GM23338 (cell line): ENCODE measurements around the gene MAP3K9. TPM values are rescaled to one million over a fixed set of nuclear protein-coding genes. Genes with fewer than 3 reads are reported as not detected.

ENCODE experiments used
- ATAC-seq: fragments of 200-7000 bp; cut with Tn5 transposase; 3 replicates; pipeline ENCODE4 v1.9.1; 2020
- DNase-seq: peaks from one replicate; pipeline ENCODE4 v3.0.0-alpha.2; 2015; ENCODE audit warnings: low spot score
- H2AFZ ChIP-seq: fragments of 200-600 bp; sonication (generic); 2 replicates; pipeline ENCODE4 v1.8.0; 2016; ENCODE audit warnings: antibody characterized with exemption, mild to moderate bottlenecking, moderate library complexity
- H3F3A ChIP-seq: fragments of 200-600 bp; sonication (generic); replicated peaks from 2 replicates; pipeline ENCODE4 v1.8.0; 2017; ENCODE audit warnings: antibody characterized with exemption, mixed run types, low read depth
- H3K27ac ChIP-seq: fragments of 200-600 bp; sonication (generic); 2 replicates; pipeline ENCODE4 v1.6.1; 2016; ENCODE audit warnings: low read depth
- H3K27me3 ChIP-seq: fragments of 200-600 bp; sonication (generic); 2 replicates; pipeline ENCODE4 v1.8.0; 2016; ENCODE audit warnings: mild to moderate bottlenecking, mixed run types, moderate library complexity; ENCODE audit not compliant: insufficient read depth
- H3K36me3 ChIP-seq: fragments of 200-600 bp; sonication (generic); 2 replicates; pipeline ENCODE4 v1.8.0; 2016; ENCODE audit warnings: mild to moderate bottlenecking; ENCODE audit not compliant: insufficient read depth
- H3K4me1 ChIP-seq: fragments of 200-600 bp; sonication (generic); 2 replicates; pipeline ENCODE4 v1.8.0; 2016; ENCODE audit warnings: mild to moderate bottlenecking, moderate library complexity; ENCODE audit not compliant: insufficient read depth
- H3K4me2 ChIP-seq: fragments of 200-600 bp; sonication (generic); 2 replicates; pipeline ENCODE4 v1.7.1; 2017; ENCODE audit warnings: mixed run types
- H3K4me3 ChIP-seq: fragments of 200-600 bp; sonication (generic); 2 replicates; pipeline ENCODE4 v1.6.1; 2016; ENCODE audit warnings: mixed run types
- H3K79me2 ChIP-seq: fragments of 200-600 bp; sonication (generic); replicated peaks from 2 replicates; pipeline ENCODE4 v1.8.0; 2017; ENCODE audit warnings: mild to moderate bottlenecking; ENCODE audit not compliant: insufficient read depth
- H3K9me2 ChIP-seq: fragments of 200-600 bp; sonication (generic); 2 replicates; pipeline ENCODE4 v1.8.0; 2017; ENCODE audit not compliant: insufficient read depth
- H4K20me1 ChIP-seq: fragments of 200-600 bp; sonication (generic); replicated peaks from 2 replicates; pipeline ENCODE4 v1.8.0; 2017; ENCODE audit warnings: mild to moderate bottlenecking; ENCODE audit not compliant: insufficient read depth
- H3K27ac Mint-ChIP-seq: 2 replicates; pipeline ENCODE4 v1.8.0; 2020; ENCODE audit warnings: inconsistent platforms, mild to moderate bottlenecking, moderate library complexity, mixed read lengths
- H3K27me3 Mint-ChIP-seq: 3 replicates; pipeline ENCODE4 v1.8.0; 2022; ENCODE audit warnings: low read depth, mild to moderate bottlenecking, moderate library complexity, mixed read lengths, inconsistent platforms; ENCODE audit not compliant: insufficient read depth, poor library complexity
- H3K36me3 Mint-ChIP-seq: 3 replicates; pipeline ENCODE4 v1.8.0; 2021; ENCODE audit warnings: low read depth, mild to moderate bottlenecking, inconsistent platforms, moderate library complexity, mixed read lengths
- H3K4me1 Mint-ChIP-seq: 3 replicates; pipeline ENCODE4 v1.8.0; 2020; ENCODE audit warnings: mild to moderate bottlenecking, inconsistent platforms, mixed read lengths
- H3K4me3 Mint-ChIP-seq: 3 replicates; pipeline ENCODE4 v1.8.0; 2021; ENCODE audit warnings: moderate library complexity, mild to moderate bottlenecking, inconsistent platforms, mixed read lengths
- H3K9me3 Mint-ChIP-seq: 3 replicates; pipeline ENCODE4 v1.8.0; 2020; ENCODE audit warnings: moderate library complexity, mild to moderate bottlenecking, inconsistent platforms, mixed read lengths
- CREB1 ChIP-seq: fragments of 250-450 bp; sonication (Bioruptor Pico); IDR thresholded peaks from 2 replicates; pipeline ENCODE4 v1.5.0; 2020; ENCODE audit warnings: low read depth, mild to moderate bottlenecking, moderate library complexity
- ETS1 ChIP-seq: IDR thresholded peaks from 2 replicates; pipeline ENCODE4 v1.6.1; 2016; ENCODE audit warnings: antibody characterized with exemption
- POLR2AphosphoS5 ChIP-seq: IDR thresholded peaks from 2 replicates; pipeline ENCODE4 v1.6.1; 2016; ENCODE audit warnings: antibody characterized with exemption, low read depth
- STAT1 ChIP-seq: IDR thresholded peaks from one replicate; pipeline ENCODE4 v1.6.1; 2016; ENCODE audit warnings: antibody characterized with exemption; ENCODE audit not compliant: unreplicated experiment
- ZNF331 ChIP-seq: fragments of 250-450 bp; sonication (Bioruptor Pico); IDR thresholded peaks from 2 replicates; pipeline ENCODE4 v1.5.0; 2020; ENCODE audit warnings: low read depth, mild to moderate bottlenecking, moderate library complexity
- ZNF462 ChIP-seq: fragments of 250-450 bp; sonication (Bioruptor Pico); IDR thresholded peaks from 2 replicates; pipeline ENCODE4 v1.5.0; 2020; ENCODE audit warnings: mild to moderate bottlenecking, moderate library complexity
- polyA plus RNA-seq: library from polyadenylated mRNA; unstranded; fragments of >200 nt; fragmentation: Nextera tagmentation; extraction: Ambion mirVana; gene quantifications from 2 replicates; pipeline ENCODE4 v1.2.1, GENCODE V29; 2016
- total RNA-seq: library from RNA; depleted of rRNA; stranded (reverse); fragments of >200 nt; shearing (Covaris generic); gene quantifications from 2 replicates; pipeline ENCODE4 v1.2.3, GENCODE V29; 2014

The MAP3K9 gene
- total and polyA plus RNA-seq, 2 experiments from 2014 or later: 5.3 to 30.8 TPM

GRCh38 chr14:70823281-70823680 is 14.0 kb upstream of the MAP3K9 start (continued):
- no peak for TF ChIP-seq ETS1
- TF ChIP-seq STAT1: no peak

GRCh38 chr14:70822530-70823185 is 13.3 kb upstream of the MAP3K9 start:
- Mint-ChIP-seq H3K9me3 (no peaks in the 10 kb centered on the region), H3K27me3 (peaks cover 18% of the 10 kb centered on the region)

GRCh38 chr14:70821584-70822529 is 12.5 kb upstream of the MAP3K9 start:
- H3F3A ChIP-seq: peaks cover 8% of the 10 kb centered on the region; the same call in 1 of the 2 replicates
- H4K20me1 ChIP-seq: no peaks in the 10 kb centered on the region
- no peaks in the 10 kb centered on the region for H3K9me3 Mint-ChIP-seq
- no peaks in the 10 kb centered on the region for H3K9me2 ChIP-seq
- peaks cover 22% of the 10 kb centered on the region for H3K4me1 Mint-ChIP-seq
- peaks cover 17% of the 10 kb centered on the region for H3K4me1 ChIP-seq
- no peak overlapping the region; the same call in 1 of the 2 replicates for H3K27ac Mint-ChIP-seq
- H3K27me3 Mint-ChIP-seq: peaks cover 18% of the 10 kb centered on the region
- no peaks in the 10 kb centered on the region; the same call in 2 of the 3 replicates for H3K36me3 Mint-ChIP-seq
- no peaks in the 10 kb centered on the region for H3K79me2 ChIP-seq
- DNase-seq: peak; percentile 77
- peak overlapping the region; percentile 92 for H3K4me3 ChIP-seq
- peak overlapping the region; percentile 81 for H3K4me3 Mint-ChIP-seq
- peaks cover 42% of the 10 kb centered on the region for H3K27me3 ChIP-seq
- peak overlapping the region; percentile 92 for H2AFZ ChIP-seq
- H3K27ac ChIP-seq: 0 out of 2 replicates have a peak overlapping the region, but pooled peaks have one; percentile 32
- peak; percentile 52 for ATAC-seq
- H3K4me2 ChIP-seq: peak overlapping the region; percentile 92
- H3K36me3 ChIP-seq: no peaks in the 10 kb centered on the region
- TF ChIP-seq POLR2AphosphoS5 (peak; percentile 23; the same call in 1 of the 2 replicates), ZNF462 (CRISPR knock-in tag) (no peak)

More at GRCh38 chr14:70822530-70823185, 13.3 kb upstream of the MAP3K9 start:
- DNase-seq (peak; percentile 96), ATAC-seq (peak; percentile 89)
- H3K36me3 Mint-ChIP-seq: no peaks in the 10 kb centered on the region; the same call in 2 of the 3 replicates
- Histone ChIP-seq H4K20me1 (no peaks in the 10 kb centered on the region), H3K36me3 (no peaks in the 10 kb centered on the region), H3K4me3 (peak overlapping the region; percentile 92), H2AFZ (peak overlapping the region; percentile 92), H3K4me1 (peaks cover 19% of the 10 kb centered on the region), H3K9me2 (no peaks in the 10 kb centered on the region), H3F3A (peaks cover 8% of the 10 kb centered on the region; the same call in 1 of the 2 replicates), H3K4me2 (peak overlapping the region; percentile 92), H3K27me3 (peaks cover 42% of the 10 kb centered on the region), H3K27ac (0 out of 2 replicates have a peak overlapping the region, but pooled peaks have one; percentile 32), H3K79me2 (no peaks in the 10 kb centered on the region)
- H3K4me3 Mint-ChIP-seq: peak overlapping the region; percentile 81
- TF ChIP-seq CREB1 (no peak), ETS1 (no peak), POLR2AphosphoS5 (peak; percentile 39), ZNF331 (no peak), STAT1 (no peak)
- H3K27ac Mint-ChIP-seq: no peak overlapping the region; the same call in 1 of the 2 replicates
- H3K4me1 Mint-ChIP-seq: peaks cover 20% of the 10 kb centered on the region
